ENCODE data around the gene HERC2. TPM values are rescaled to one million over a fixed set of nuclear protein-coding genes. Genes with fewer than 3 reads are reported as not detected.
"Not testable (repeated sequence)": the region's sequence is repeated elsewhere in the genome, so short reads cannot be mapped to it uniquely, and the experiment has no call there.

Gene HERC2
- total and polyA plus RNA-seq, 2 donors (not counting 3 experiments of a cell fraction or from before 2014, with no cell fraction given) = 46.1 to 83.9 TPM

GRCh38 chr15:28289694-28290463 is 32.1 kb downstream of the HERC2 start:
- Histone ChIP-seq H4K20me1 (replicated peaks; ENCODE audit: control insufficient read depth, extremely low read depth, insufficient read depth, low read length) (no peaks in the 10 kb centered on the region), H3K4me3 (replicated peaks in 1 of 3; ENCODE audit: insufficient read depth in 1 of 3, low read depth in 1 of 3, low read length in 3 of 3) (no peak overlapping the region), H3K9me3 (replicated peaks; ENCODE audit: control insufficient read depth, insufficient read depth, low read length) (no peaks in the 10 kb centered on the region), H3K36me3 (ENCODE audit: control insufficient read depth in 2 of 2, extremely low read depth in 1 of 2, insufficient read depth in 2 of 2, low read length in 2 of 2) (peaks cover 0 to 4% of the 10 kb centered on the region in 2 experiments), H3K27me3 (ENCODE audit: control insufficient read depth in 2 of 2, insufficient read depth in 2 of 2, low read length in 2 of 2) (no peaks in the 10 kb centered on the region), H3K27ac (ENCODE audit: insufficient read depth, low read depth, low read length) (no peak overlapping the region), H3K9ac (replicated peaks; ENCODE audit: extremely low read depth, insufficient read depth, low read length) (no peak overlapping the region), H2AFZ (ENCODE audit: low read depth, low read length) (no peak overlapping the region), H3K4me1 (ENCODE audit: control insufficient read depth, extremely low read depth, insufficient read depth, low read length) (peaks cover 2% of the 10 kb centered on the region), H3K4me2 (ENCODE audit: insufficient read depth, low read length) (no peak overlapping the region), H3K79me2 (ENCODE audit: control insufficient read depth, insufficient read depth, low read length) (peaks cover 6% of the 10 kb centered on the region), H3K9me1 (replicated peaks; ENCODE audit: control insufficient read depth, extremely low read depth, insufficient read depth, low read length) (no peaks in the 10 kb centered on the region)
- no peak for DNase-seq (ENCODE audit: low read depth, low spot score)
- no peak for FAIRE-seq
- TF ChIP-seq POLR2AphosphoS5 (IDR thresholded peaks at IDR 0.05; ENCODE audit: insufficient read depth, low read depth, low read length) = no peak
- TF ChIP-seq GATA2 (IDR thresholded peaks at IDR 0.05; ENCODE audit: insufficient read depth, insufficient read length, low read depth, low read length) = no peak
- no peak for TF ChIP-seq POLR2A (IDR thresholded peaks at IDR 0.05; ENCODE audit: low read depth, low read length)
- no peak for TF ChIP-seq MAX (IDR thresholded peaks at IDR 0.05; ENCODE audit: insufficient read depth, insufficient read length)
- no peak for TF ChIP-seq MYC (IDR thresholded peaks at IDR 0.05; ENCODE audit: low read depth, low read length)
- no peak for TF ChIP-seq JUN (IDR thresholded peaks at IDR 0.05; ENCODE audit: borderline replicate concordance, insufficient read depth, insufficient read length, low read depth)
- TF ChIP-seq, protein P1, sequence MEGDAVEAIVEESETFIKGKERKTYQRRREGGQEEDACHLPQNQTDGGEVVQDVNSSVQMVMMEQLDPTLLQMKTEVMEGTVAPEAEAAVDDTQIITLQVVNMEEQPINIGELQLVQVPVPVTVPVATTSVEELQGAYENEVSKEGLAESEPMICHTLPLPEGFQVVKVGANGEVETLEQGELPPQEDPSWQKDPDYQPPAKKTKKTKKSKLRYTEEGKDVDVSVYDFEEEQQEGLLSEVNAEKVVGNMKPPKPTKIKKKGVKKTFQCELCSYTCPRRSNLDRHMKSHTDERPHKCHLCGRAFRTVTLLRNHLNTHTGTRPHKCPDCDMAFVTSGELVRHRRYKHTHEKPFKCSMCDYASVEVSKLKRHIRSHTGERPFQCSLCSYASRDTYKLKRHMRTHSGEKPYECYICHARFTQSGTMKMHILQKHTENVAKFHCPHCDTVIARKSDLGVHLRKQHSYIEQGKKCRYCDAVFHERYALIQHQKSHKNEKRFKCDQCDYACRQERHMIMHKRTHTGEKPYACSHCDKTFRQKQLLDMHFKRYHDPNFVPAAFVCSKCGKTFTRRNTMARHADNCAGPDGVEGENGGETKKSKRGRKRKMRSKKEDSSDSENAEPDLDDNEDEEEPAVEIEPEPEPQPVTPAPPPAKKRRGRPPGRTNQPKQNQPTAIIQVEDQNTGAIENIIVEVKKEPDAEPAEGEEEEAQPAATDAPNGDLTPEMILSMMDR (IDR thresholded peaks at IDR 0.05; ENCODE audit: extremely low read depth in 1 of 2, insufficient read depth in 1 of 2, low read depth in 1 of 2, low read length in 2 of 2) = no peak
- no peak for TF ChIP-seq FOS (IDR thresholded peaks at IDR 0.05; ENCODE audit: borderline replicate concordance, insufficient read depth, low read length)
- TF ChIP-seq EZH2 (IDR thresholded peaks at IDR 0.05; ENCODE audit: borderline replicate concordance, low read depth, low read length, severe bottlenecking) = no peak
- CTCF ChIA-PET = no interaction called here
- dilution Hi-C loops (cut with MboI; ENCODE audit: extremely low pct_ligation_motif_present, low sequenced_read_pairs) = no loop called here
- BruUV-seq (replicated peaks) = no TSS peak
- POLR2A ChIA-PET = no interaction called here
- intact Hi-C loops (cut with micrococcal nuclease) = no loop called here

DNA sequence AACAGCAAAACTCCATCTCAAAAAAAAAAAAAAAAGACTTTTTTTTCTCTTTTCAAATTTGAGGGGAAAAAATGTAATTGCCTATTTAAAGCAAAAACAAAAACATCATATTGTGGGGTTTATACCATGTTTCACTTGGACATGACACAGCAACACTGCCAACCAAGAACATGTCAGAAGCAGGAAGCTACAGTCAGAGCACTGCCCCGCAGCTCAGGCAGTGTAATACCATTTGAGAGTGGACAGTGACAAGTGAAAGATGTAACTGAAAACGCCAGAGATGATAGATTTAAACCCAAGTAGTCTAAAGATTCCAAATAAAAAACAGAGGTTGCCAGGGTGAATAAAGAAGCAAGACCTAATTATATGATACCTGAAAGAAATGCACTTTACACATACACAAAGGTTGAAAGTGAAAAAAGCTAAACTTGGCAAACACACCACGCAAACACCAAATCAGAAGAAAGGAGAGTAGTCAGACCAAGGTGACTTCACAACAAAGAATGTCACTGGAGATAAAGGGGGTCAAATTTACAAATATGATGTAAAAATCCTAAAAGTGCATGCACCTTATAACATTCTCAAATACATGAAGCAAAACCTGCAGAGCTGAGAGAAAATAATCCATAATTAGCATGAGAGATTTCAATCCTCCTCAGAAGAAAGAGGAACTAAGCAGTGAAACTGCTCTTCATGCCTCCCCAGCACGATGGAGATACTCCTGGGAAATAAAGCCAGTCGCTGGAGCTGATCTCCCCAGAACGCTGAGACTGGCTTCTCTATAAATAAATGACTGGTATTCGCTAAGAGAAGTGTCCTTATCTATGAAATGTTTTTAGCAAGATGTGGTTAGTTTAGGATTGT is 32.9 kb downstream of the HERC2 start:
- POLR2A ChIA-PET; DNase-seq (ENCODE audit: low read depth, low spot score); BruUV-seq (replicated peaks); H2AFZ ChIP-seq (ENCODE audit: low read depth, low read length); intact Hi-C loops (cut with micrococcal nuclease); H3K4me3 ChIP-seq (replicated peaks in 1 of 3; ENCODE audit: insufficient read depth in 1 of 3, low read depth in 1 of 3, low read length in 3 of 3); H3K27ac ChIP-seq (ENCODE audit: insufficient read depth, low read depth, low read length); dilution Hi-C loops (cut with MboI; ENCODE audit: extremely low pct_ligation_motif_present, low sequenced_read_pairs); FAIRE-seq; H3K4me1 ChIP-seq (ENCODE audit: control insufficient read depth, extremely low read depth, insufficient read depth, low read length); H3K9me3 ChIP-seq (replicated peaks; ENCODE audit: control insufficient read depth, insufficient read depth, low read length); H4K20me1 ChIP-seq (replicated peaks; ENCODE audit: control insufficient read depth, extremely low read depth, insufficient read depth, low read length); CTCF ChIA-PET; H3K27me3 ChIP-seq (ENCODE audit: control insufficient read depth in 2 of 2, insufficient read depth in 2 of 2, low read length in 2 of 2); H3K4me2 ChIP-seq (ENCODE audit: insufficient read depth, low read length); H3K9ac ChIP-seq (replicated peaks; ENCODE audit: extremely low read depth, insufficient read depth, low read length); H3K9me1 ChIP-seq (replicated peaks; ENCODE audit: control insufficient read depth, extremely low read depth, insufficient read depth, low read length); H3K36me3 ChIP-seq (ENCODE audit: control insufficient read depth in 2 of 2, extremely low read depth in 1 of 2, insufficient read depth in 2 of 2, low read length in 2 of 2): not testable (repeated sequence)
- peaks cover 11% of the 10 kb centered on the region for H3K79me2 ChIP-seq (ENCODE audit: control insufficient read depth, insufficient read depth, low read length)
